Hematopoietic multipotent progenitor cell treated with erythropoietin and hydrocortisone succinate and interleukin-3 and kit ligand, for 15 days (in vitro differentiated cells): ENCODE measurements around the gene BSG.

Experiments used
- DNase-seq: peaks from one replicate; pipeline ENCODE4 v3.0.0-alpha.2; 2015; ENCODE audit warnings: low spot score

Gene BSG

DNA sequence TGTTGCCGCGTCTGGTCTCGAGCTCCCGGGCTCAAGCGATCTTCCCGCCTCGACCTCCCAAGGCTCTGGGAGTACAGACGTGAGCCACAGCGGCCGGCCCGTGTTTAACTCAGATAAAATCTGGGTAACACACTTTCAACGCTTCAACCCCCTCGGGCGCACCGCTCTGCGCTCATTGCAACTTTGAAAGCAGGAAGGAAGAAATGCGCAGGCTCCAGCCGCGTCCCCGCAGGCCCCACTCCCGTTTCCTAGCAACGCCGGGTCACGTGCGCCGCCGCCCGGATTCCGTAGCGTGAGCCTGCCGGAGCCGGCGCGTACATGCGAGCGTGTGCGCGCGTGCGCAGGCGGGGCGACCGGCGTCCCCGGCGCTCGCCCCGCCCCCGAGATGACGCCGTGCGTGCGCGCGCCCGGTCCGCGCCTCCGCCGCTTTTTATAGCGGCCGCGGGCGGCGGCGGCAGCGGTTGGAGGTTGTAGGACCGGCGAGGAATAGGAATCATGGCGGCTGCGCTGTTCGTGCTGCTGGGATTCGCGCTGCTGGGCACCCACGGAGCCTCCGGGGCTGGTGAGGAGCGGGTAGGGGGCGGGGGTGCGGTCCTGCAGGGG is at the start of gene BSG:
TSS of gene BSG (plus strand) at position 457 of the 603 bp plus-strand sequence. CDS start at position 496, 39 bp downstream.
- DNase-seq = peak; percentile 100

DNA sequence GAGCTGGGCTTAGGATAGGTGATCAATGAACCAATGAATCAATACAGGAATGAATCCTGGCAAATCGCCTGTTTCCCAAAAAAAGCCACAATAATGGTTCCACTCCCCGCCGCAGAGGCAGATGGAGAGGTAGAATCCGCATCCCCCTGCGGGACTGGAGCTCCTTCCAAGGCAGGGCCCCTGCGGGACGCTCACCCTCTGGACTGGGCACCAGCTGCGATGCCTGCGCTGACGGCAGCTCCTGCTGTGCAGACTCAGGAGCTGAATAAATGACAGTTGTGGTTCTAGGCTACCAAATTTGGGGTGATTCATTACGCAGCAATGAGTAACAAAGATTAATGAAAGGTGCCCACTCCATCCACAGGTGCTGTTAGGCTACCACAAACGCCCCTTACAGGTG is 49.7 kb upstream of the BSG start:
- no peak for DNase-seq

DNA sequence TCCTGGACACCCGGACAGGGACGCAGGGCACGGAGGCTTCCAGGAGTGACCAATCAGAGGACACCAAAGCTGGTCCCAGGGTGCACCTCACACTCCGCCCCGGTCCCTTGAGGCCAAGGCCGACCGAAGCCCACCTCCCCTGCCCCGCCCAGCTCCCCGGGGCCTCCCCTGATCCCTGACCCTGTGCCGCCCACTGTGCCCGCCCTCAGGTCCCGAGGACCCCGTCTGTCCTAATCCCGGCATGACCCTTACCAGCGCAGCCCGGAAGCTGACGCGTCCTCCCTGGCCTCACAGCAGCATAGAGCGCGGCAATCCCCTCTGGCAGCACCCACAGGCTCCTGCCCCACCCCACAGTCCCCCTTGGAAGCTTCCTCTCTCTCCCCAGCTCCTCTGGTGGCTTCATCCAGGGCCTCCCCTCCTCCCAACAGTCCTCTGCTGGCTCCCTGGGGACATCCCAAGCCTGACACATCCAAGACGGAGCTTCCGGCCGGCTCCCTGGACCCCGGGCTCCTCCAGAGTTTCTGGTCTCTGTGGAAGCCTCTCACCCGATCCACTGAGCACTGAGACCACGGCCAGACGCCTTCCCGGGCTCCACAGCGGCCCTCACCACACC is 48.2 kb upstream of the BSG start:
- no peak for DNase-seq

DNA sequence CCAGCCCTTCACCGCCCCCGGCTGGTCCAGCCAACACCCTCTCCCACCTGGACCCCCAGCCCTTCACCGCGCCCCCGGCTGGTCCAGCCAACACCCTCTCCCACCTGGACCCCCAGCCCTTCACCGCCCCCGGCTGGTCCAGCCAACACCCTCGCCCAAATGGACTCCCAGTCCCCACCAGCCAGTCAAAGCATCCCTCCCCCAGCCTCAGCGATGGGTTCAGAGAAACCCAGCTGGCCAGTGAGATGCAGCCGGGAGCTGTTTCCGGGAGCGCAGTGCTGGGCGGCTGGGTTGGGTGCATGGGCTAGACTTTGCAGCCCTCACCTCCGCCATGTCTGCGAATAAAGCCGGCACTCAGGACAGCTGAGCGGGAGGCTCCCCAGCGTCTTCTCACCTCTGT is 47.4 kb upstream of the BSG start:
- no peak for DNase-seq

DNA sequence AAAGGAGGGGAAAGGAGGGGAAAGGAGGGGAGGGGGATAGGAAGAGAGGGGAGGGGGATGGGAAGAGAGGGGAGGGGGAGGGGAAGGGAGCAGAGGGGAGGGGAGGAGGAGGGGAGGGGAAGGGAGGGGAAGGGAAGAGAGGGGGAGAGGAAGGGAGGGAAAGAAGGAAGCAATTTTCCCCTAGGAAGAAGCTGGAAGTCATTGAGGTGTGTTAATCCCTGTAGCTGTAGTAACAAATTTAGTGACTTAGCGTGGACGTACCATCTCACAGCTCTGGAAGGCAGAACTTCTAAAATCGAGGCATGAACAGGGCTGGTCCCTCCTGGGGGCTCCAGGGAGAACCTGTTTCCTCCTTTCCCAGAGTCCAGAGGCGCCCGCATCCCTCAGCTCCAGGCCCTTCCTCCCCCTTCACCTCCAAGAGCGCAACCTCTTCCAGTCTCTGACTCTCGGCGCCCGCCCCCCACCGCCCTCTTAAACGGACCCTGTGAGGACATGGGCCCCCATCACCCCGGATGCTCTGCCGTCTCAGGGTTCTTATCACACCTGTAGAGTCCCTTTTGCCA is 46.5 kb upstream of the BSG start:
- DNase-seq = no peak

DNA sequence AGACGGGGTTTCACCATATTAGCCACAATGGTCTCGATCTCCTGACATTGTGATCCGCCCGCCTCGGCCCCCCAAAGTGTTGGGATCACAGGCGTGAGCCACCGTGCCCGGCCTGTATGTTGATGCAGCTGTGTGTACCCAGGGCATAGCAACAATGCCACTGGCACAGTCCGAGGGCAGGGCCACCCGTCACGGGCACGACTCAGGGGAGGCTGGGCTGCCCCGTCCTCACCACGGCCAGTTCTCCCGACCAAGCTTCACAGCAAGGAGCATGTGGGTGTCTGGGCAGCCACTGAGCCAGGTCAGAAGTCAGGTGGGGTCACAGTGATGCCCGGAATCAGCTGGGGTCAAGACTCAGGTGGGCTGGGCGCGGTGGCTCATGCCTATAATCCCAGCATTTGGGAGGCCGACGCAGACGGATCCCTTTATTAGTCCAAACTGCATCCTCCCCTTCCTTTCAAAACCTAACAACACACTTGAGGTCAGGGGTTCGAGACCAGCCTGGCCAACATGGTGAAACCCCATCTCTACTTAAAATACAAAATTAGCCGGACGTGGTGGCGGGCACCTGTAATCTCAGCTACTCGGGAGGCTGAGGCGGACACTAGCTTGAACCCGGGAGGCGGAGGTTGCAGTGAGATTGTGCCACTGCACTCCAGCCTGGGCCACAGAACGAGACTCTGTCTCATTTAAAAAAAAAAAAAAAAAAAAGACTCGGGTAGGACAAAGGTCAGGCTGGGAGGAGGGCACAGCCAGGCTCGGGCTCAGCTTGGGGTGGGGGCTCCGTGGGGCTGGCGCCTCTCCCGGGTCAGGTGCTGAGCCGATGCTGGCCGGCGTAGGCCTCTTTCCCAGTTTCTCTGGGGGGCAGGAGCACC is 42.0 kb upstream of the BSG start:
- DNase-seq = no peak

DNA sequence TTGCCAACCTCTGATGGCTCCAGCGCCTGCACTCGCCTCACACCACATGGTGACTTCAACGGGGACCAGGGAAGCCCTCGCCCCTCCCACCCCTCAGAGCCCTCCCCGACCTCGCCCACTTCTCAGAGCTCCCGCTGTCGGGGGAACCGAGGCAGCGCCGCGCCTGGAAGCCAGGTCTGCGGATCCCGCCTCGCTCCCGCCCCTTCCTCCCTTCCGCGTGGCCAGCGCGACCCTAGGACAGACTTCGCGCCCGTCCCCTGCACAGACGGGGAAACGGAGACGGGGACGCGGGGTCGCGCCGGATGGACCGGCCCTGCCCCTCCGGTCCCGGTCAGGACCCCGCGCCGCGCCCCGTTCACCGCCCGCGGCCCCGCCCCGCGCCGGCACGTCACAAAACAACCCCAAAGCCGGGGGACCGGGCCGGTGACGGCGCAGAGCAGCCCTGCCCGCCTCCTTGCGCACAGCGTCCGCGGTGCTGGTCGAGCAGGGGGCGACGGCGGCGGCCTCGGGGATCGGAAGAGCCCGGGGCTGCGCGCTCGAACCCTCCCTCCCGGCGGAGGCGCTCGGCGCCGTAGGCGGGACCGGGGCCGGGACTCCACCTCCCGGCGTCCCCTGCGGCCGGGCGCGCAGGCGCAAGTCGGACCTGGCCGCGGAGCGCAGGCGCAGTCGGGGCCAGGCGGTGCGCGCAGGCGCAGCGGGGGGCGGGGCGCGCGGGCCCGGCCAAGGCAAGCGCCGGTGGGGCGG is 41.2 kb upstream of the BSG start:
- peak; percentile 92 for DNase-seq

DNA sequence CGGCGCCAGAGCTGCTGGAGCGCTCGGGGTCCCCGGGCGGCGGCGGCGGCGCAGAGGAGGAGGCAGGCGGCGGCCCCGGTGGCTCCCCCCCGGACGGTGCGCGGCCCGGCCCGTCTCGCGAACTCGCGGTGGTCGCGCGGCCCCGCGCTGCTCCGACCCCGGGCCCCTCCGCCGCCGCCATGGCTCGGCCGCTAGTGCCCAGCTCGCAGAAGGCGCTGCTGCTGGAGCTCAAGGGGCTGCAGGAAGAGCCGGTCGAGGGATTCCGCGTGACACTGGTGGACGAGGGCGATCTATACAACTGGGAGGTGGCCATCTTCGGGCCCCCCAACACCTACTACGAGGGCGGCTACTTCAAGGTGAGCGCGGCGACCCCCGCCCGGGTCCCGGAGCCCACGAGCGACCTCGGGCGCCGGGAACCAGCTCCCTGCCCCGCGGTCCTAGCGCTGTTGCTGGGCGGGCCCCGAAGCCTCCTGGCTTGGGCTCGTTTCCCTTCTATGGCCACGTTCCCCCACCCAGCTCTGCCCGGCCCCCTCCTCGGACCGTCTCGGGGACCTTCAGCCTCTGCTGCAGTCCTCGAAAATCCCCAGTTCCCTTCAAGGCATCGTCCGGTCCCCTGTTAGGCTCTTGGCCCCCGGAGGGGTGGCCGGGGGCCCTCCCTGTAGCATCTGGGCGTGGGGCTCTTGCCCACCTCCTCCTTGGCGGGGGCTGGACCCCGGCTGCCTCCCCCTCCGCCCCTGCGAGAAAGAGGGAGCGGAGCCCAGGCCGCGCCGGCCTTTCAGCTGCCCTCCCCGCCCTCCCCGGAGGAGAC is 40.4 kb upstream of the BSG start, which contains the start of gene CDC34:
TSS of gene CDC34 (plus strand) at position 8 of the 808 bp plus-strand sequence. CDS start at position 180, 172 bp downstream.
- no peak for DNase-seq

DNA sequence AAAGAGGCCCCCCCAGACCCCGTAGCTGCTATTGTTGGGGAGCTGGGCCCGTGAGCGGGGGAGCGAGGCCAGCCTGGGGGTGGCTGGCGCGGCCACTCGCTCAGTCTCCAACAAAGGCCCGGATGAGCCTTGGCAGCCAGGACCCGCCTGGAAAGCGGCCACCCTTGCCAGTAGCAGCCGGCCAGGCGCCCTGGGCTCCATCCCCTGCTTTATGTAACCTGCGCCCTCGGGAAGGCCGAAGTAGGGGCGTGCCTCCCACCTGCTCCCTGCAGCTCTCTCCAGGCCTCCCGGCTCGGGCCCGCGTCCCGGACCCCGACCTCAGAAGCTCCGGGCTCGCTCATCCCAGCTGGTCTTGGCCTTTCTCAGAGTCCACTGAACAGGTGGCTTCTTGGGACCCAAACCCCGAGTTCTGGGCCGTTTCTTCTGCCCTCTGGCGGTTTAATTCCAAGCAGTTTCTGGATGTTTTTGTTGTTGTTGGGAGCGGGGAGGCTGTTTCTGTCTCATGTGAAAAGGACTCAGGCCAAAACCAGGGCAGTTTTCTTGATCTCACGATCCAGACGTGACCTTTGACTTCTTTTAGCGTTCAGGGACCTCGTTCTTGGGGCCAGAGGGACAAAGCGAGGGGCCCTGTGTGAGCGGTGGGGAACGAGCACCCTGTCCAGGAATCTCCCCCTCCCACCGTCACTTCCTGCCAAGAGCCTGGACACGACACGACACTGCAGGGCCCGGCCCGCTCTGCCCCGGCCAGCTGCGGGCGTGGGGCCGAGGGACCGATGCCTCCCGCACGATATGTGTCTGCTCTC is 39.6 kb upstream of the BSG start:
- DNase-seq = peak; percentile 79

DNA sequence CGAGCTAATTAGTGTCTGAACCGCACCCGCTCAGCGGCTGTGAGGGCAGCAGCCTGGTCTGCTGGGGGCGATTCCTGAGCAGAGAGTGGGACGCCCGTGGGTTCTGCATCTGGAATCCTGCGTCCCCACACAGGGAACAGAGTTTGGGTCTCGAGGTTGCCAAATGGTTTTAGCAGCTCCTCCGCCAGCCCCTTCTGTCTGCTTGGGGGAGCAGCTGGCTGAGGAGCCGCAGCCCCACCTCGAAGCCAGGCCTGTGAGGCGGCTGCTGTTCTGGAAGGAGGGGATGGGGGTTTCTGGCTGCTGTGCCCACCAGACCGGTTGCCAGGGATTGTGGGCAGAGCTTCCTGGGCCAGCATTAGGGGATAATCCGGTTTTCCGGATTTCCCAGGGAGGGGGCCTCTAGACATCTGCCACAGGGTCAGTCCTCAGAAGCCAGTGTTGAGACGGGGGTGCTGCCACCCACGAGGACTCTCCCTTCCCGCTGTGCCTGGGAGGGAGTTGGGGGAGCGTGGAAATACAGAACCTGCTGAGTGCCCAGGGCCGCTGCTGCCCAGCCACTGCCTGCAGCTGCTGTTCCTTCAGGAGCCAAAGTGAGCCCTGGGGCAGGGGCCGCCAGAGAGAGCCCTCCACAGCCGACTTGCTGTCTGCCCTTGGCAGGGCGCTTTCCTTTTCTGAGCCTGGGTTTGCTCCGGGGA is 38.9 kb upstream of the BSG start:
- DNase-seq = no peak

DNA sequence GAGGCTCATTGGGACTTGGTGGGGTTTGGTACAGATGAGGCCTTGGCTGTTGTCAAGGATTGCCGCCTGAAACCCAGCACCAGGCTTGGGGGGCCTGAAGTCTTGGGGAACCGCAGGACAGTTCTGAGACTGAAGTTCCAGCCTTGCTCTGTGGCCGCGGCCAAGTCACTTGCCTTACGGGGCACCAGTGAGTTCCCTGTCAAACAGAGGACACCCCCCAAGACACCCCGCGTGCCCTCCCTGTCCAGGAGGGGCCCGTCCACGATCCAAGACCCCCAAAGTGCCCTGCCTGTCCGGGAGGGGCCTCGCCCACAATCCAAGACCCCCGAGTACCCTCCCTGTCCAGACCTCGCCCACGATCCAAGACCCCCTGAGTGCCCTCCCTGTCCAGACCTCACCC is 38.3 kb upstream of the BSG start:
- no peak for DNase-seq

DNA sequence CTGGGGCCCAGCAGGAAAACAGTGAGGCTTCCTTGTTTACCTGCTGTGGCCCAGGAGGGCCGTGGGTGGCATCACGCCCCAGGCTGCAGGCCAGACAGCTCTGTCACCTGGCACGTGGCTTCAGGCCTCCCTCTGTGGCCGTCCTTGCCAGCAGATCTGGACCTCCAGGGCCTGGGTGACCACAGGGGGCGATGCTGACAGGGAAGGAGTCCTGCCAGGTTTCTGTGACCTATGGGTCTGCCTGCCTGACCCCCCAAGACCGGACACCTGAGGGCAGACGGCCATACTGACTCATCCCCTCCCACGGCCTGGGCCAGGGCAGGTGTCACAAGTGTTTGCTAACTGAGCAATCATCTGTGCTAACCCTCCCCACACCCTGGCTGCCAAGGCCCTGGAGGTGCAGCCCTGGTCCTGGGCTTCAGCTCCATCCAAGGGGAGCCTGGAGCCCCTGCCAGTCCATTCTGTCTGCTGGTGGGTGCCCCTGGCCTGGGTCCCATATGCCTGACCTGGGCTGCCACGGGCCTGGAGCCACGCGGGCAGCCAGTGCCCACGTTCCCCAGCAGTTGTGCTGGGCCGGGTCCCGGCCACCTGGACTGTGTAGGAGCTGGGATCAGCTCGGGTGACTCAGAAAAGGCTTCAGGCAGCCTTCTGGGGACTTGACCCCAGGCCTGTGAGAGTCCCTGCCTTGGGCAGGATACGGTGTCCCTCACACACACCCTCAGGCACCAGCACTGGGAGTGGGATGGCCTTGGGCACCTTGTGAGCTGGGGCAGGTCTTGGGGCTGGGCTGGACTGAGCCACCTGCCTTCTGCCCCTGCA is 37.2 kb upstream of the BSG start:
- no peak for DNase-seq

DNA sequence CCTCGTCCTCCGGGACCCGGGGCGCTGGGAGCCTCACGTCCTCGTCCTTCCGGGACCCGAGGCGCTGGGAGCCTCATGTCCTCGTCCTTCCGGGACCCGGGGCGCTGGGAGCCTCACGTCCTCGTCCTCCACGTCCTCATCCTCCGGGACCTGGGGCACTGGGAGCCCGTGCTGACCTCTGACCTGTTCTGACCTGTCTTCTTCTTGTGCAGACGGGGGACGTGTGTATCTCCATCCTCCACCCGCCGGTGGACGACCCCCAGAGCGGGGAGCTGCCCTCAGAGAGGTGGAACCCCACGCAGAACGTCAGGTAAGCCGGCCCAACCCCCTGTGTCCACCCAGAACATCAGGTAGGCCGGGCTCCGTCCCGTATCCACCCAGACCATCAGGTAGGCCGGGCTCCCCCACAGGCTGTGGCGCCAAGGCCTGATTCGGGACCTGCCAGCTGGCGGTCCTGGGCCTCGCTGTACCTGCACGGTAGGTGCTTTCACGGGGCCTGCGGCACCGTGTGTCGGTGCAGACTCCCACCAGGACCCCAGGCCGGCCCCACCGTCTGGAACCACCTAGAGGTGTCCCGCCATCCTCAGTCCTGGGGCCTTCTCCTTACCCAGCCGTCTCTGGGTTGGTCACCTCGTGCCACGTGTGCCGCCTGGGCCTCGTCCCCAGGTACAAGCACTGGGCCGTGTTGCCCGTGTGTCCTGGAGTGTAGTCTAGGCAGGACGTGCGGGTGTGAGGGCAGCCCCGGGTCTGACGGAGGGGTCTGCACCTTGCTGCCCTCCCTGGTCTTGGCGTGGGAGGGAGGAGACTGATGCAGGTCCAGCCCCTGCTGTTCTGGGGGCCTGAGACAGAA is 36.1 kb upstream of the BSG start:
- no peak for DNase-seq

DNA sequence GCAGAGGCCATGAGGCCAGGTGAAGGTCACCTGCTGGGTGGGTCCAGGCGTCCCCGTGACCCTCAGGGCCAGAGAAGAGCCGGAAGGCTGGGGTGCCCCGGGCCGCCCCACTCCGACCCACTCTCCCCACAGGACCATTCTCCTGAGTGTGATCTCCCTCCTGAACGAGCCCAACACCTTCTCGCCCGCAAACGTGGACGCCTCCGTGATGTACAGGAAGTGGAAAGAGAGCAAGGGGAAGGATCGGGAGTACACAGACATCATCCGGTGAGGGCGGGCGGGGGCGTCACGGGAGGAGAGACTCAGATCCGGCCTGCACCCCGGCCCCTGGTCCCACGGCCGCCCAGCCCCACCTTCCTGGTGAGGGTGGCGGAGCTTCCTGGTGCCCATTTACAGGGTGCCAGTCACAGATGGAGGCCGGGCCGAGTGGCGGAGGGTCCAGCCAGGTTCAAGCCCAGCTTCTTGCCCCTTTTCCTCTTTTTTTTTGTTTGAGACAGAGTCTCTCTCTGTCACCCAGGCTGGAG is 35.5 kb upstream of the BSG start:
- DNase-seq = no peak

DNA sequence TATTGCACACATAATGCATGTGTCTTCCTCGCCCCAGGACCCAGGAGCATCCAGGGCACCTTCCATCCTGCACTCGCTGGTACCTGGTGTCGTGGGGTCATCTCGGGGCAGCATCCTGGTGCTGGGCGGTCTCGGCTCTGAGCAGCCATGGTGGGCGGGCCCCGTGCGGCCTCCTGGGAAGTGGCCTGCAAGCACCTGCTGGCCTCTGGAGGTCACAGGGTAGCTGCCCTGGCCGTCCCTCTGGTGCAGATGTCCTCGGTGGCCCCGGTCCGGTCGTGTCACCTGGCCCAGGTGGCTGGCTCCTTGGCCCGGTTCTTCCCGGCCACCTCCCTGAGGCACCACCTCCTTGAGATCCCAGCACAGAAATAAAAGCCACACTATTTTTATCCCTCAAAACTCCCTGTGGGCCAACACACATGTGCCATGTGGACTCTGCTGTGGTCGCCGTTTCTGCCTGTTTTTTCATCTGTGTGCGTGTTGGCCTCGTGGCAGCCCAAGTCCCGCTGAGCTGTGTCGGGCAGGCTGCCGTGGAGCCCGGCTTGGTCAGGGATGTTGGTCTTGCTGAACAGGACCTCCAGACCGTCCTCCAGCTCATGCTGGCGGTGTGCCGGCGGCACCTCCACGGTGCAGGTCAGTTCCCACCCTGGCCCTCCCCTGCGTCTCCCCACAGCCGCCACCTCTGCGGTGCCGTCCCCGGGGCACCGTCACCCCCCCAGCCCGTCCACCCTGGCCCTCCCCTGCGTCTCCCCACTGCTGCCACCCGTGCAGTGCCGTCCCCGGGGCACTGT is 33.6 kb upstream of the BSG start:
- DNase-seq = no peak

DNA sequence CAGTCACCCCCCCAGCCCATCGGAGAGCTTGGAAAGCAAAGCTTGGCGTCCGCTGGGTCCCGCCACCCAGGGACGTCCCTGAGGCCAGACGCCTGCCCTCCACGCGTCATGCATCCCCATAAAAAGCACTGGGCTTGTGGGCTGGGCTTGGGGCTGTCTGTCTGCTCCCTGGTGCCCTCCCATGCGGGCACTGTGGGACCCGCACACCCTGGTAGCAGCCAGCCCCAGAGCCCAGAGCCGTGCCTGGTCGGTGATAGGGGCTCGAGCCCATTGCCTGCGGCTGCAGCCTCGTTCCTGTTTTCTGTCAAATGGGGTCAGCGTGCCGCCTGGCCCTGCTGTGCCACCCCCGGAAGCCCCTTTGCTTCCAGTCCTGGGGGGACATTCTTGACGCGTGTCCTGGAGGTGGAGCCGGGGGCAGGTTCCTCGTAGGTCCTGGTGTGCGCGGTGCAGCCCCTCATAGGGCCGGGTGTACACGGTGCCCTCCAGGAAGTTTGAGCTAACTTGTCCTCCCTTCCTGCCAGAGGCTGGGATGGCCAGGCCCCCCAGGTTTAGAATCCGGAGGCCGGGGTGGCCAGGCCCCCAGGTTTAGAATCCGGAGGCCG is 32.9 kb upstream of the BSG start:
- DNase-seq = no peak
